ENCODE measurements around the gene VPS4A. TPM values are rescaled to one million over a fixed set of nuclear protein-coding genes. Genes with fewer than 3 reads are reported as not detected.

The VPS4A gene
- total RNA-seq, 1 donor from 2014 or later = 28.6 TPM

- no peak for DNase-seq
- ATAC-seq (ENCODE audit: poor library complexity) = no peak
- intact Hi-C loops (cut with DNase I) = no loop called here
Observed at GRCh38 chr16:69301861-69302260, 9.3 kb upstream of the VPS4A start.

- DNase-seq (no peak), ATAC-seq (ENCODE audit: poor library complexity) (no peak)
- intact Hi-C loops (cut with DNase I) = no loop called here
Observed at GRCh38 chr16:69302301-69302700, 8.8 kb upstream of the VPS4A start.

- intact Hi-C loops (cut with DNase I) = no loop called here
- DNase-seq (no peak), ATAC-seq (ENCODE audit: poor library complexity) (no peak)
Observed at GRCh38 chr16:69306031-69306430, 5.1 kb upstream of the VPS4A start.

- no peak for DNase-seq
- no peak for ATAC-seq (ENCODE audit: poor library complexity)
- intact Hi-C loops (cut with DNase I) = no loop called here
Observed at GRCh38 chr16:69307091-69307490, 4.1 kb upstream of the VPS4A start.

- intact Hi-C loops (cut with DNase I) = no loop called here
- ATAC-seq (ENCODE audit: poor library complexity) (no peak), DNase-seq (no peak)
Observed at GRCh38 chr16:69307856-69308255, 3.3 kb upstream of the VPS4A start.

- intact Hi-C loops (cut with DNase I) = no loop called here
- DNase-seq = no peak
- ATAC-seq (ENCODE audit: poor library complexity) = no peak
Observed at GRCh38 chr16:69309316-69309715, 1.8 kb upstream of the VPS4A start.

- intact Hi-C loops (cut with DNase I) = no loop called here
- DNase-seq = peak; percentile 67
- peak; percentile 43 for ATAC-seq (ENCODE audit: poor library complexity)
Observed at GRCh38 chr16:69311533-69312387, 610 bp downstream of the VPS4A start.

- intact Hi-C loops (cut with DNase I) = no loop called here
- ATAC-seq (ENCODE audit: poor library complexity) (no peak), DNase-seq (no peak)
Observed at GRCh38 chr16:69313469-69313868, 2.3 kb downstream of the VPS4A start.

- intact Hi-C loops (cut with DNase I) = no loop called here
- ATAC-seq (ENCODE audit: poor library complexity) (no peak), DNase-seq (no peak)
Observed at GRCh38 chr16:69314534-69314933, 3.4 kb downstream of the VPS4A start.

GRCh38 chr16:69315486-69316311 is 4.5 kb downstream of the VPS4A start:
- no peak for ATAC-seq (ENCODE audit: poor library complexity)
- intact Hi-C loops (cut with DNase I) = no loop called here
- no peak for DNase-seq

- no peak for ATAC-seq (ENCODE audit: poor library complexity)
- DNase-seq = no peak
- intact Hi-C loops (cut with DNase I) = no loop called here
Observed at GRCh38 chr16:69316595-69317034, 5.5 kb downstream of the VPS4A start.

GRCh38 chr16:69318177-69318910 is 7.2 kb downstream of the VPS4A start:
- no peak for ATAC-seq (ENCODE audit: poor library complexity)
- intact Hi-C loops (cut with DNase I) = no loop called here
- DNase-seq = no peak

- intact Hi-C loops (cut with DNase I) = no loop called here
- DNase-seq (no peak), ATAC-seq (ENCODE audit: poor library complexity) (no peak)
Observed at GRCh38 chr16:69318911-69319289, 7.8 kb downstream of the VPS4A start.

- intact Hi-C loops (cut with DNase I) = no loop called here
- DNase-seq = no peak
- no peak for ATAC-seq (ENCODE audit: poor library complexity)
Observed at GRCh38 chr16:69319381-69319780, 8.2 kb downstream of the VPS4A start.

- DNase-seq (no peak), ATAC-seq (ENCODE audit: poor library complexity) (no peak)
- intact Hi-C loops (cut with DNase I) = no loop called here
Observed at GRCh38 chr16:69319826-69320739, 8.9 kb downstream of the VPS4A start.

- ATAC-seq (ENCODE audit: poor library complexity) (no peak), DNase-seq (no peak)
- intact Hi-C loops (cut with DNase I) = no loop called here
Observed at GRCh38 chr16:69320740-69321073, 9.6 kb downstream of the VPS4A start.

GRCh38 chr16:69321080-69321479 is 9.9 kb downstream of the VPS4A start:
- intact Hi-C loops (cut with DNase I) = no loop called here
- no peak for ATAC-seq (ENCODE audit: poor library complexity)

GRCh38 chr16:69322343-69322742 is 11.2 kb downstream of the VPS4A start:
- ATAC-seq (ENCODE audit: poor library complexity) (no peak), DNase-seq (no peak)
- intact Hi-C loops (cut with DNase I) = no loop called here

More at GRCh38 chr16:69321080-69321479, 9.9 kb downstream of the VPS4A start:
- no peak for DNase-seq
